Activated effector memory CD4-positive, alpha-beta T cell treated with Interleukin-2 at 50 U/mL for 16 hours (primary cell): ENCODE measurements around the gene CACUL1.
A peak's percentile ranks its signal among the peaks of the same experiment; 100 is the strongest.

Experiments used
- DNase-seq: peaks from one replicate; pipeline ENCODE4 v3.0.0-alpha.2; 2020

The CACUL1 gene

DNA sequence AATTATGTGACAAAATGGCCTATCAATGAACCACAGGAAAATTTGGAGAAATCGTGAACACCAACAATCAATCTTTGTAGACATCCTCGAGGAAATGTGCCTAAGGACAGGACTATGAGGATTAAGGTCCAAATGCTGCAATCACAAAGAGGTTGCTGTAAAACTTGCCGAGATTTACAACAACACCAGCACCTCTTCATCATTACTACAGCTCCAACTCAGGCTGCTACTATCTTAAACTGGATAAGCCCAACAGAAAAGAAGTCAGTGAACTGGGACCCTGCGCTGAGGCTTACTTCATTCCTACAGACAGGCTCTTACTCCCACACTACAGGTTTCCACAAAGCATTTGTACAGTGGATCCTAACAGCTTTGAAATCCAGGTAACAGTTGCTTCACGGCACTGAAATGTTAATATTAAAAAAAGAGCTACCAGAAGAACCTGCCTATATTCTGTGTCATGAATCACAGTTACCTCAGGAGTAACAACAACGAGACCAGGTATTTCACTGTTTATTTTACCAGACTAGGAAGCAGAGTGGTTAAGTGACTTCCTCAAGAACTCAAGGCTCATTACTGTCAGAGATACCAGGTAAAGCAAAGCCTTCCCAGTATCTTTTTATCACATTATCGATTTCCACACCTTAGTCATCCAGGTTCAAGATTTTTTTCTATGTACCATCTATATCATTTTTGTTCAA is 23.9 kb downstream of the CACUL1 start:
- DNase-seq, result no peak

DNA sequence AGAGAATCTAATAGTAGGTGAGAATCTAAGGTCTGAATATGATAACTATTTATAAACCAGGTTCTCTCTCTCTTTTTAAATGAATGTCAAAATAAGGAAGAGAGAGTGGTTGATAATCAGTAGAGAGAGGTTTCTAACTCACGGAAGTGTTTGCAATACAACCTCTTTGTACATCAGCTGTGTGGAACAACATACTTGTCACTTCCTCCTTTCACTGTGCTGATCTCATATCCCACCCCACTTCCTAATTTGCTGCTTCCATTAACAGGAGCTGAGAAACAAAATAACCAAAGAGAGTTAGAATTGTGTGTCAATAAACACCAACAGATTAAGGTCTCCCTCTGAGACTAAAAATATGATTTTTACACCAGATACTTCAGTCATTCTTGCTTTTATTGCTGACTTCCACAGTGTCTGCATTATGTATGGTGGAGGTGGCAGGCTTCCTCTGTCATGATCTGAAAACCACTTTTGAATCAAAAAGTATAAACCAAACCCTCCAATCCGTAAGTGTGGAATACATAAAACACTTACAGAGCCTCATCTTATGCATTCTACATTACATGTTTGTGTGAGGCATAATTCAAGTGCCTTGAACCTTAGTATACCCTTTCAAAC is 25.0 kb downstream of the CACUL1 start:
- no peak for DNase-seq

DNA sequence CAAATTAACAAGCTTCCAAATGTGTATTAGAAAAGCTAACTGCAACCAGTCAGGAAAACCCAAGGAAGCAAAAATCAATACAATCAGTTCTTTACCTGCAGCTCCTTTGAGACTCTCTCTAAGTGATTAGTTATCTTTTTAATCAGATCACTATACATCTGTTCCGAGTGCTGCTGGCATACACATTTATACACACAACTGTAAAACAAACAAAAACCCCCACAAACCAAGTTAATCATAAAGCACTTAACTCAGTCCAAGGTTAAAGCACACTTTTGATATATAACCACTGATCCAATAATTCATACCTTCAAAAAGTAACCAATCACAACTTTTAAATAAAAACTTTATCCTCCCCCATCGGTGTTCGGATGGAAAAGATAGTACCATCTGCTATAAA is 25.6 kb downstream of the CACUL1 start:
- no peak for DNase-seq

DNA sequence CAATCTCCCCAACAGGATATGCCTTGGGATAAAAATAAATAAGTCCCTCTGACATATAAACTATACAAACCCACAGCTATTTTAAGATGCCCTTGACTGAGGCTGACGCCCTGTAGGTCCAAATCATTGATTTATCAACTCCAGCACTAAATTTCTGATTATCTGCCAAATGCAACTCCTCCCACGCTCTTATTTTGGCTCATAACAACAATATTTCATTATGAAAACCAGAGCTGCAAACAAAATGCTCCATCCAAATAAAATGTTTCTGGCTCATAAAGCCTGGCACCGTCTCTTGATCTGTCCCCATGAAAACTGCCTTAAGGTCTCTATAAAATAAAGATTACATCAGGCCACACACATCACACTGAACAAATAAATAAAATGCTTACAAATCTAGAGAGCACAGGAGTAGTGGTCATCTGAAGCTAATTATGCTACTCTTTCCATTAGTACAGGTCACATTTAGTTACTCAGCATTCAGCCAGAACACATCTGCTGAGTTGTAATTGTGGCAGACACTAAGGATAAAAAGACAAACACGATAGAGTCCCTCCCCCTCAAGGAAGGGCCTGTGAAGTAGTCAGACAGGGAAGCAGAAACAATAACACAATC is 28.8 kb downstream of the CACUL1 start:
- no peak for DNase-seq

DNA sequence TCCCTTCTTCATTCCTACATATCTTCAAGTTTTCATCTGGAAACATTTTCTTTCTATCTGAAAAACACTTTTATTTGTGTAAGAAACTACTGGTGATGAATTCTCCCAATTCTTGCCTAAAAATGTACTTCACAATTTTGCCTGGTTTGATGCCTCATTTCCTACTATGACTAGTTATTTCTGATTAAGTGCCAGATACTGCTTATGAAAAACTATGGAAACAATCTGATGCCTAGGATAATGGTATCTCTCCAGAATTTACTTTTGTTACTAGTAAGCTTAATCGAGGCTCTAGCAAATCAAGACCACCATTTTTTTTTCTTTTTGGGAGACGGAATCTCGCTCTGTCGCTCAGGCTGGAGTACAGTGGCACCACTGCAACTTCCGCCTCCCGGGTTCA is 31.3 kb downstream of the CACUL1 start:
- DNase-seq, result no peak

DNA sequence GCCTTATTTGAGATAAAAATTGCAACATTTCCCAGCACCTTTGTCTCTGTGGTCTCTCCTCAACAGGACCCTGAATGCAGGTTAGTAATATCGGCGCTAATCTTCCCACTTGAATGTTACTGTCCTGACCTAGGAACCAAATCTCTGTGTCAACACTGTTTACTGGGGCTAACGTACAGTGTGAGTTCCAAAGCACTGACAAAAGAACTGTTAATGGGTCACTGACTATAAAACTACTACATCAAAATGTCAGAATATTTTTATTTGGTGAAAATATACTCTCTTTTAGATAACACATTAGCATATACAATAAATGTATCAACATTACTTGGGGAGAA is 33.3 kb downstream of the CACUL1 start:
- DNase-seq, result no peak

DNA sequence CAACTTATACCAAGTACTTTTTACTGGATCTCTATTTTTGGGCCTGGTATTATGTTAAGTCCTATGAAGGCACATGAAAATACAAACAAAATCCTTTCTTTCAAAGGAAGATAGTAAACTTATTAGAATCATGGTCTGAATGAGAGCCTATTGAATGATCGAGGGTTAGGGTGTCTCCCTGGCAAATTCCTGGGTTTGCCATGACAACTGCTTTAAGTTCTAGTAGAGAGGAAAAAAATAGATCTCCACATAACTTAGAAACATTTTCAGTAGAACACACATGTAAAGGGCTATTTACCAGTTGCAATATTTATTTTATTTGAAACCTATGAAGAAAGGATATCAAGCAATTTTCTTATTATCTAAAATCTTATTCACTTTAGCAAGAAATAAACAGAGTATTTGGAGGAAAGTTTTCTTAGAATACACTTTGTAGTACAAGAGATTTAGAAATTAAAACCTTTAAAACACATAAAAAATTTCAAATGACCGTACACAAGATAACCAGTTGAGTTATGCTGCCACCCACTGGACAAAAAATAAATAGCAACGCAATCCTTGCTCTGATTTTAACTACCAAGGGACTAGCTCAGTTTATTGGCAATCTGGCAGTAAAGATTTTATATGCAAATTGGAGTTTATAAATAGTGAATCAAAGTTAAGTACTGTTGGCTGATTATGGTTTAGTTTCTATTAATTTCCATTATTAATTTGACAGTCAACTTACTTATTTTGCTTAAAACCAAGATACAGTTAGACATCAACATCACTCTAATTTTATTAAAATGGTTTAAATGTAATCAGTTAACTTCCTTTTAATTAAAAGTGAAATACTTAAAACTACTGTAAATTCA is 33.9 kb downstream of the CACUL1 start:
- DNase-seq, result no peak

DNA sequence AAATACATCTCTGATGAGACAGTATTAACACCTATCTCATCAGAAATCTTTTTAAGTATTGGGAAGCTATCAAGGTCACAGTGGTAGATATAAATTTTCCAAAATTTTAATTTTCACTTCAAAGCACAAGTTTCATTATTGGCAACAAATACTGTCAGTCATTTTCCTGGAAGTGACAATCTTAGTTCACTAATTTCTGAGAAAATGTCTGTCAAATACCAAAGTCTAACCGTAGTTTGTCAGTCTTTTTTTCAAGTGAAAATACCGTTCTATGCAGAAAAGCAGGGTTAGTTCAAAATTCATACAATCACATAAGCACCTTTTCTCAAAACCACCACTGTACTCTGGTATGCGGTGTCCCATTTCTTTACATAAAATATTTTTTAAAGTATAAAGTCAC is 40.4 kb downstream of the CACUL1 start:
- no peak for DNase-seq

DNA sequence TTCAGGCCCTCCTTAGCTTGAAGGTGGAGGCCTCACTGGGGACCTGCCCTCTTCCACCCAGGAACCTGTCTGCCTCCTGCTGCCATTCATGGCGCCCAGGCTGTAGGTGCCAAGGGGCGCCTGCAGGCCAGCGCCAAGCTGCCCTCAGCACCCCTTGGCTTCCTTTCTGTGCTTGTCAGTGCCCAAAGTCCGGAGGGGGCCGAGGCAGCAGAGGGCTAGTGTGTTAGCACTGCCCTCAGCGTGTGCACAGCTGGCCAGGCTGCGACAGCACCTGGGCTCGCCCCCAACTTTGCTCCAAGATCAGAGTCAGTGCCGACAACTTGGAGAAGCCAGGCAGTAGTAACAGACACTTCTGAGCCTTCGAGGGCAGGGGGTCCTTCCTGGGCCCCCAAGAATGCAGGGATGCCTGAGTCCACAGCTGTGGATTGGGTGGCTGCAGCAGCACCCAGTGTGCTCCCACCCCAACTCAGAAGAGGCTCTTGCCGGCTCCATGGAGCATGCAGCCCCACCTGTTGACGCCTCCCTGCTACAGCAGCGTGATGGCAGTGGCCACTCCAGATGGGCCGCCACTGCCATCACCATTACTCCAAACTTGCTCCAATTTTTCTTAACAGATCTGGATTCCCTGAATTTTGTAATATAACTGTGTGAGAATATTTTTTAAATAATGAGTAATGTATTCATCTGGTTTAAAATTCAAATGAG is 41.7 kb downstream of the CACUL1 start:
- DNase-seq, result no peak

DNA sequence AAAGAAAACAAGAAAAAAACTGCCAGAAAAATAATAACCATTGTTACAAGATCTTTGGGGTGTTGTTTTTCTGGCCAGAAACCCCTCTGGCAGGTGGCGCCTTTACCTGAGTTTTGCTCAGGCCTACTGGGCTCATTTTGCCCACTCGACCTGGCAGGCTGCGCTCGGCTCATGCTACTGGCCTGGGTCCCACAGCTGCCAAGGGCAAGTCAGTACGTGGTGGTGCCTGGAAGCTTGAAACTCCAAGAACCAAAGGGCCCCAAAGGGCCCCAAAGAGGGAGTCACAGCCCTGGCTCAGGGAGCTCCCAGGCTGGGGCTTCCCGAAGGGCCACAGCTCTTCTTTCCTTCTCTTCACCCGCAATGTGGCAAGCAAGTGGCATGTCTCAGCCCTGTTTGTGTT is 42.7 kb downstream of the CACUL1 start:
- no peak for DNase-seq

DNA sequence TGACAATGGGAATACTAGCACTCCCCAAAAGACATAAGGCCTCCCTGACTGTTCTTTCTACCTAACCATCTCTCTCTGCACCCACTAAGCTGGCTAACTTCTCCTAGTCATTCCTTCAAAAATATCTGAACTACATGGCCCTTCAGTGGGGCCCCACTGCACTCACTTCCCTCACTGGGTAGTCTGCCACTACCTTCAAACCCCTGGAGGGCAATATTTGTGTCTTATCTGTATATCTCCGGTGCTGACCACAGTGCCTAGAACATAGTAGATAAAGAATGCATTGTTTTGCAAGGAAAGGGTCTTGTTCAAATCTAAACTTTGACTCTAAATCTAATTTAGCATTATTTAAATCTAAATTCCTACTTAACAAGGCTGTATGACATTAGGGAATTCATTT is 44.3 kb downstream of the CACUL1 start:
- DNase-seq, result no peak

DNA sequence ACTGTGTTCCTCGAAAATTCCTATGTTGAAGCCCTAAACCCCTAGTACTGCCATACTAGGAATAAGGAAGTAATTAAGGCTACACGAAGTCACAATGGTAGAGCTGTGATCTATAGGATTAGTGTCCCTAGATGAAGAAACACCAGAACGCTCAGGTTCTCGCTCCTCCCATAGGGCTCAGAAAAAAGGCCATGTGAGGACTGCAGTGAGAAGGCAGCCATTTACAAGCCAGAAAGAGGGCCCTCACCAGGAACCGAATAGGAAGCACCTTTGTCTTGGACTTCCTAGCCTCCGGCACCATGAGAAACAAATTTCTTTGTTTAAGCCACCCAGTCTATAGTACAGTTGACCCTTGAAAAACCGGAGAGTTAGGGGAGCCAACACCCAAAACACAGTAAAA is 46.2 kb downstream of the CACUL1 start:
- no peak for DNase-seq

DNA sequence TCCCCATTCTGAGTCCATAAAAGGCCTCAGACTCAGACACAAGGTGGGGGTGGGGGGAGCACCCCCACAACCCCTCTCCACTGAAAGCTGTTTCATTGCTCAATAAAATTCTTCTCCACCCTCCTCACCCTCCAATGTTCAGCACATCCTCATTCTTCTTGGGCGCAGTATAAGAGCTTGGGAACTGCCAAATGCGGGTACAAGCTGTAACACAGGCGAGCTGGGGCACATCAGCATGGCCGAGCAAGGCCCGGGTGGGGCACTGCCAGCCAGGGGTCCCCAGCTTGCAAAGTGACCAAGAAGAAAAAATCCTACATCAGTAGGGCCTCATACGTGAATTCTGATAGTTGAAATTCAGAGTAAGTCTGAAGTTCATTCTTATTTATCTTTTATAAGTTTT is 50.1 kb downstream of the CACUL1 start:
- DNase-seq, result no peak

DNA sequence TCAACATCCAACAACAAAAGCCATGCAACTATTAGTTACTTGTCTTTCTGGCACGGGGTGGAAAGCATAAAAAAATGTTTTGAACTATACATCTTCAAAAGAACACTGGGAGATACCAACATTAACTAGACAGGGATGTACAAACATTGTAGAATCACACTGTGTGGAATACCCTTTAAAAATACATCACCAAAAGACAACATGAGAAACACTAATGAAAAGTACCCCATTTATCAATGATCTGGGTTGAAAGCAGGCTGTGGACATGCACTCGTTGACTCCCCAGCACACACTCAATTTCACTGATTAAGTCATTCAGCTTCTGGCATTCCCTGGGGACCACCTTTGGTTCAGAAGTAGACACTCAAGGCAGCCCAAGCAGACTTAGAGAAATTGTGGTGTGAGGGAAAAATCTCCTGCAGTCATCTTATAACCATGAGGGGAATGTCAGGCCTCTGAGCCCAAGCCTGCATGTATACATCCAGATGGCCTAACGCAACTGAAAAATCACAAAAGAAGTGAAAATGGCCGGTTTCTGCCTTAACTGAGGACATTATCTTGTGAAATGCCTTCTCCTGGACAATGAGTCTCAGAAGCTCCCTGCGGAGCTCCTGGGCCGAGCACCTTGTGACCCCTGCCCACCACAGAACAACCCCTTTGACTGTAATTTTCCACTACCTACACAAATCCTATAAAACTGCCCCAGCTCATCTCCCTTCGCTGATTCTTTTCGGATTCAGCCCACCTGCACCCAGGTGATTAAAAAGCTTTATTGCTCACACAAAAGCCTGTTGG is 53.0 kb downstream of the CACUL1 start:
- no peak for DNase-seq

DNA sequence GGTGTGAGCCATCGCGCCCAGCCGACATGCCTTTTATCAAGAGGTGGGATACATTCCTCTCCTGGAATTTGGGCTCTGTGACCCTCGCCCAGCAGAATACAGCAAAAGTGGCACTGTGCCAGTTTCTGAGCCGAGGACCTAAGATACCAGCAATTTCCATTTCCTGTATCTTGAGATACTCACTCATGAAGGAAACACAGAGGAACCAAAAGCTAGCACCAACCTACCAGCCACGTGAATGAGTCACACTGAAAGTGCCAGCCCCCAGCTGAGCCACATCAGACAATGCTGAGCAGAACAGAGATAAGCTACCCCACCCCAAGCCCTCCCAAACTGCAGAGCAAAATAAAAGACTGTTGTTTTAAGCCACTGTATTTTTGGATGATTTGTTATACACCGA is 56.3 kb downstream of the CACUL1 start:
- DNase-seq, result peak; percentile 78

DNA sequence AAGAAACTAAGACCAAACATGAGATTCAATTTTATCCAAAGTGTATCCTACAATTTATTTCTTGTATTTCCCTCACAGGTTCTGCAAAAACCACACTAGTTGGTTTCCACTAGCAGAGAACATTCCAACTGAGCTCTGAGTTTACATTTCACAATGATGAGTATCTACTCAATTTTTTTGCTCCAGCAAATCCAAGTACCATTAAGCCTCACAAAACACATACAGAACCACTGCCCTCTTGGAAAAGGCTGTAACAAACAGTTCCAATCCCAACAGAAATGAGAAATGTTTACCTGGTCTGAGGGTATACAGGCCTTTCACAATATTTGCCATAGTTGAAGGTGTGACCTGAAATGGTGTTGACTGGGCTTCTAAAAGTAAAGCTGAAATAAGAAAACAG is 59.9 kb downstream of the CACUL1 start:
- DNase-seq, result no peak

DNA sequence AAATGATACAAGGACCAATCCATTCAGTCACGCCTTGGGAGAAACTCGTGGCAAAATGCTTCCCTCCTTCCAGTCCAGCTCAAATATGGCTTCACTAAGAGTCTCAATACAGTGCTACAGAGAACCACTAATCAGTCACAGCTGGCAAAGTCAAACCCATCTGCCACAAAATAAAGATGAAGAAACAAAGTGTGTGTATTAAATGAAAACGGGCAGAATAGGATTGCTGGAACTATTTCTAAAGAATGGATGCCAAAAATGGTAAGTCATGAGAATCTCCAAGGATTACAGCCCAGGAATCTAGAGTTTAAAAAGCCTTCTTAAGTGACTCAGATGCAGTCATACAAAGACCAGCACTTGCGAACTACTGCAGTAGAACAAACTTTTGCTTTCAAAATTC is 61.9 kb downstream of the CACUL1 start:
- DNase-seq, result no peak

DNA sequence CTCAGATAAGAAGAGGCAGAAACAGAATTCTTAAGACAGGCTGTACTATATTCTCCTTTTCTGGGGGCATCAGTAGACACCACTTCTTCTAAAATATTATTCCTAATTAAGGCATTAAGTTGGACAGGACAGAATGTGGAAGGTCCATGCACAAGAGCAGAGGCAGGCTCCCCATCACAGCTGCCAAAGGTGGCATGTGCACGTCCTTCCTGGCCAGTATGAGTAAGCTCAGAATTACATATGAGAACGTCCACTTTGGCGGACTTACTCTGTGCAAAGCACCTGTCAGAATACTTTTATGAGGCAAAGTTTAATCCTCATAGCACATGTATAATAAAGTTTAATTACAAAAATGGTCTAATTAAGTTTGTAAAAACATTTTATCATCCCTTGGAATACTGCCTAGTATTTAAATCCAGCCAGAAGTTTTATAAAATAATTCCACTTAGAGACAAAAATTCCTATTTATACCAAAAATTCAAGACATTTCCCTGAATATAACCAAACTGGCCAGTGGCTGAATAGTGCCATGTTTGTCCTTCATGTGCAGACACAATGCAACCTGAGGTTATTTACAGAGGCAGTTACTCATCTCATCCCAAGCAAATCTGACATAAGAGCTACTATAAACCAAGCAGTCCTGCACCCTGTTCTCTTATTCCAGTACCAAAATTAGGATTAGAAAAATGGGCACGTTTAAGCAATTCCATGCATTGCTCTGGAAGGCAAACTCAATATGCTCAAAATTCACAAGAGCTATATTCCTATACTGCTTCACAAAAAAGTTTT is 65.5 kb downstream of the CACUL1 start:
- DNase-seq, result no peak

DNA sequence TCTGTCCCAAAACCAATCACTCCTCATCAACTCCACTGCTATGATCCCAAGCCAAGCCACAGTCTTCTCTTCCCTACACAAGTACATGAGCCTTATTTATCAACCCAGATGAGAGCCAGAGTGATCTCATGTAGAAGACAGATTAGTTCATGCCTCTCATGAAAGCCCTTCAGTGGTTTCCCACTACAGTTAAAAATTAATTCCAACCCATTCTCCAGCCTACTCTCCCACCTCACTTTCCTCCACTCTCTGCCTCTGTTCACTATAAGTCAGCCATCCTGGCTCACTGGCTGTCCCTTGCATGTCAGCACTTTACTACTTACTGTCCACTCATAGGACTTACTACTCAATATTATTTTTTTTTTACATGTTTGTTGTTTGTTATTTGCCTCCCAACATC is 67.3 kb downstream of the CACUL1 start:
- DNase-seq, result no peak

DNA sequence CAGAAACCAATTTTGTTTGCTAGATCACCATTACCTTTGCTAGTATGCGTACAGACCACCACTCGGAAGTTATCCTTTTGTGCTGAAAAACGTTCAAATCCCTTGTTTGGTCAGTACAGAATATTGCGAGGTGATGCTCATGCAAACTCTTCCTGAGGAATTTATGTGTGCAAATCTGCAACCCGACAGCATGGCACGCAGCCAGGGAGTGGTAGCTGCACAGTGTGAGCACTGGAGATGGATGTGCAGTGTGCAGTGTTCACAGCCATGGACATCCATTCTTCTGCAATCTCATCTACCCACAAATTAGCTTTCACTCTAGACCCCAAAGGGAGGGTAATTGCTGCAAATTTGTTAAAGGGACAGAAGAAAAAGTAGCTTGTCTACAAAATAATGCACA is 72.2 kb downstream of the CACUL1 start:
- no peak for DNase-seq

DNA sequence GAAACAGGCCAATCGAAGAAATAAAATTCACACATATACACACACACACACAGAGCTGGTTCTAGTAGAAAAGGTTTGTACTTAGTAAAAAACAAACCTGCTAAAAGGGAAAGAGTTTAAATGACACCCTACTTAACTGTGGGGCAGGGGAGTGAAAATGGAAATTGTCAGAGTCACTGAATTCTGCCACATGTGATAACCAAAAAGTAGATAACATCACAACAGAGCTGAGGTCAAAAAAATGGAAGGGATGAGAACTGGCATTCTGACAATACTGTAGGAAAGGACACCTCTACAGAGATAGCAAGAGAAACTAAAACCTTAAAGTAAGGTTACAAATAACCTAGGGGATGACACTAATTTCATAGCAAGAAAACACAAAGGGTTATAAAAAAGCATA is 74.6 kb downstream of the CACUL1 start:
- DNase-seq, result no peak
